Endodermal cell (in vitro differentiated cells): ENCODE measurements around the gene ALDH1A1. TPM values are rescaled to one million over a fixed set of nuclear protein-coding genes. Genes with fewer than 3 reads are reported as not detected.

Experiments
- DNase-seq: peaks from one replicate; pipeline ENCODE4 v3.0.0-alpha.2; 2017
- H3K27ac ChIP-seq: 2 replicates; pipeline ENCODE4 v1.5.1; 2013; ENCODE audit warnings: mild to moderate bottlenecking, low read depth, low read length, moderate library complexity
- H3K27me3 ChIP-seq: 2 replicates; pipeline ENCODE4 v1.6.1; 2013; ENCODE audit warnings: mild to moderate bottlenecking, low read length, moderate library complexity; ENCODE audit not compliant: insufficient read depth, control insufficient read depth, poor library complexity, severe bottlenecking
- H3K36me3 ChIP-seq: 2 replicates; pipeline ENCODE4 v1.7.0; 2013; ENCODE audit warnings: mild to moderate bottlenecking, low read length, moderate library complexity; ENCODE audit not compliant: control insufficient read depth, insufficient read depth
- H3K4me1 ChIP-seq: one replicate; pipeline ENCODE4 v1.7.0; 2013; ENCODE audit warnings: low read length; ENCODE audit not compliant: control insufficient read depth, insufficient read depth
- H3K4me3 ChIP-seq: 2 replicates; pipeline ENCODE4 v1.5.1; 2013; ENCODE audit warnings: mild to moderate bottlenecking, low read length, moderate library complexity
- H3K9ac ChIP-seq: 2 replicates; pipeline ENCODE4 v1.6.1; 2013; ENCODE audit warnings: mild to moderate bottlenecking, low read length, moderate library complexity; ENCODE audit not compliant: poor library complexity, severe bottlenecking; ENCODE audit errors: extremely low read depth
- H3K9me3 ChIP-seq: 2 replicates; pipeline ENCODE4 v1.6.1; 2013; ENCODE audit warnings: mild to moderate bottlenecking, low read length, moderate library complexity; ENCODE audit not compliant: control insufficient read depth
- H3K27ac Mint-ChIP-seq: 2 replicates; pipeline ENCODE4 v1.8.0; 2020; ENCODE audit warnings: mixed read lengths
- H3K27me3 Mint-ChIP-seq: 2 replicates; pipeline ENCODE4 v1.8.0; 2021; ENCODE audit warnings: mild to moderate bottlenecking, mixed read lengths; ENCODE audit not compliant: insufficient read depth
- H3K36me3 Mint-ChIP-seq: 2 replicates; pipeline ENCODE4 v1.8.0; 2020; ENCODE audit warnings: low read depth, mixed read lengths
- H3K4me1 Mint-ChIP-seq: 2 replicates; pipeline ENCODE4 v1.8.0; 2020; ENCODE audit warnings: mixed read lengths
- H3K4me3 Mint-ChIP-seq: 2 replicates; pipeline ENCODE4 v1.8.0; 2020; ENCODE audit warnings: mild to moderate bottlenecking, moderate library complexity, mixed read lengths
- H3K9me3 Mint-ChIP-seq: 2 replicates; pipeline ENCODE4 v1.8.0; 2020; ENCODE audit warnings: mild to moderate bottlenecking, mixed read lengths
- WGBS, 2 experiments: methylation state at CpG; one replicate each; pipeline versions ENCODE4 v1.1.5 to v1.1.7; 2013; ENCODE audit warnings: missing lambda C conversion rate in 2 of 2, mixed read lengths in 1 of 2; ENCODE audit not compliant: insufficient coverage in 1 of 2, insufficient read length in 1 of 2; 5-methylcytosine and 5-hydroxymethylcytosine counted together
- total RNA-seq, 2 donors: library from RNA; stranded (reverse); fragmentation: NEBNext Ultra II Directional in 1 of 2; extraction: Animal tissue kit (Norgen Biotek cat#: 25700) in 1 of 2; gene quantifications; 2 replicates in 1 of 2; 3 replicates in 1 of 2; pipeline ENCODE4 v1.2.1, GENCODE V29; 2021
- TF ChIP-seq, protein P1 (sequence below): fragments of 200-600 bp; sonication (generic); conservative IDR thresholded peaks from 2 replicates; pipeline ENCODE4 v1.5.0; 2021; ENCODE audit warnings: antibody characterized with exemption, mild to moderate bottlenecking

ALDH1A1 gene
- total RNA-seq, 2 donors from 2014 or later = 3.5 to 4.6 TPM

DNA sequence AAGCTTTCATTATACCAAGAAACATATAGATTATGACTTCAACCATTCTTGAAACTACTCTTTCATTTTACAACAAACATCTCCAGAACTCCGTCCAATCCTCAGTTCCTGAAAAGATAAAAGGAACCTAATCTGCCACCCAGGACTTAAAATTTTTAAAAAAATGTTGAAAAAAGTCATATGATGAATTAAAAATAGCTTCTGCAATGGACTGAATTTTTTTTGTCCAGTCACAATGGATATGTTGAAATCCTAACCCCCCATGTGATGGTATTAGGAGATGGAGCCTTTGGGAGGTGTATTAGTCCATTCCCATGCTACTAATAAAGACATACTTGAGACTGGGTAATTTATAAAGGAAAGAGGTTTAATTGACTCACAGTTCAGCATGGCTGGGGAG lies 2.7 kb upstream of the ALDH1A1 start:
- no peak for DNase-seq
- no peak overlapping the region for H3K27ac ChIP-seq
- 88% methylated on average over 1 of the region's 1 CpG; no CpG with 5 or more reads in 1 of the 2 experiments for WGBS, 2 experiments
- no peaks in the 10 kb centered on the region for H3K36me3 ChIP-seq
- peaks cover 7% of the 10 kb centered on the region for H3K4me1 ChIP-seq
- H3K4me3 Mint-ChIP-seq = no peak overlapping the region
- H3K36me3 Mint-ChIP-seq = peaks cover 3% of the 10 kb centered on the region
- H3K27me3 ChIP-seq = no peaks in the 10 kb centered on the region
- H3K9ac ChIP-seq = no peak overlapping the region
- TF ChIP-seq, protein P1, sequence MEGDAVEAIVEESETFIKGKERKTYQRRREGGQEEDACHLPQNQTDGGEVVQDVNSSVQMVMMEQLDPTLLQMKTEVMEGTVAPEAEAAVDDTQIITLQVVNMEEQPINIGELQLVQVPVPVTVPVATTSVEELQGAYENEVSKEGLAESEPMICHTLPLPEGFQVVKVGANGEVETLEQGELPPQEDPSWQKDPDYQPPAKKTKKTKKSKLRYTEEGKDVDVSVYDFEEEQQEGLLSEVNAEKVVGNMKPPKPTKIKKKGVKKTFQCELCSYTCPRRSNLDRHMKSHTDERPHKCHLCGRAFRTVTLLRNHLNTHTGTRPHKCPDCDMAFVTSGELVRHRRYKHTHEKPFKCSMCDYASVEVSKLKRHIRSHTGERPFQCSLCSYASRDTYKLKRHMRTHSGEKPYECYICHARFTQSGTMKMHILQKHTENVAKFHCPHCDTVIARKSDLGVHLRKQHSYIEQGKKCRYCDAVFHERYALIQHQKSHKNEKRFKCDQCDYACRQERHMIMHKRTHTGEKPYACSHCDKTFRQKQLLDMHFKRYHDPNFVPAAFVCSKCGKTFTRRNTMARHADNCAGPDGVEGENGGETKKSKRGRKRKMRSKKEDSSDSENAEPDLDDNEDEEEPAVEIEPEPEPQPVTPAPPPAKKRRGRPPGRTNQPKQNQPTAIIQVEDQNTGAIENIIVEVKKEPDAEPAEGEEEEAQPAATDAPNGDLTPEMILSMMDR = no peak
- H3K4me3 ChIP-seq = no peak overlapping the region
- peaks cover 7% of the 10 kb centered on the region for H3K9me3 ChIP-seq
- no peaks in the 10 kb centered on the region for H3K27me3 Mint-ChIP-seq
- H3K27ac Mint-ChIP-seq = no peak overlapping the region
- peaks cover 24% of the 10 kb centered on the region for H3K4me1 Mint-ChIP-seq
- peaks cover 16% of the 10 kb centered on the region for H3K9me3 Mint-ChIP-seq

DNA sequence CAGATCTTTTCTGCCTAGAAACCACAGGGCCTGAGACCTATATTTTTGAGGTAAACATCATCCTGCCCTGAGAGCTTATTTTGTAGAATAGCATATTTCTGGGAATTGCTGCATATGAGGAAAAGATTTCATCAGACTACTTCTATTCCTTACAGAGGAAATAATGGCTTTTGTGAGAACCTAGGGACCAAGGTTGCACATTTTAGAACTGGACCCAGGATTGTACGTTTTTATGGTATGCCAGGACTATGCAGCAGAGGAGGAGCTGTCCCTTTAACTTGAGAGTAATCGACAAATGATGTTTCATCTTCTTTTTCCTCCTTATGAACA lies 2.2 kb upstream of the ALDH1A1 start:
- Histone ChIP-seq H3K4me3 (no peak overlapping the region), H3K27ac (no peak overlapping the region), H3K27me3 (no peaks in the 10 kb centered on the region), H3K36me3 (no peaks in the 10 kb centered on the region), H3K9me3 (peaks cover 7% of the 10 kb centered on the region), H3K9ac (no peak overlapping the region), H3K4me1 (peaks cover 7% of the 10 kb centered on the region)
- TF ChIP-seq, protein P1 = no peak
- H3K36me3 Mint-ChIP-seq = peaks cover 3% of the 10 kb centered on the region
- DNase-seq = no peak
- H3K27me3 Mint-ChIP-seq = peaks cover 1% of the 10 kb centered on the region
- H3K4me3 Mint-ChIP-seq = no peak overlapping the region
- peaks cover 16% of the 10 kb centered on the region for H3K9me3 Mint-ChIP-seq
- WGBS, 2 experiments = 88% methylated on average over 2 of the region's 2 CpGs; no CpG with 5 or more reads in 1 of the 2 experiments
- H3K4me1 Mint-ChIP-seq = peaks cover 24% of the 10 kb centered on the region
- no peak overlapping the region for H3K27ac Mint-ChIP-seq

DNA sequence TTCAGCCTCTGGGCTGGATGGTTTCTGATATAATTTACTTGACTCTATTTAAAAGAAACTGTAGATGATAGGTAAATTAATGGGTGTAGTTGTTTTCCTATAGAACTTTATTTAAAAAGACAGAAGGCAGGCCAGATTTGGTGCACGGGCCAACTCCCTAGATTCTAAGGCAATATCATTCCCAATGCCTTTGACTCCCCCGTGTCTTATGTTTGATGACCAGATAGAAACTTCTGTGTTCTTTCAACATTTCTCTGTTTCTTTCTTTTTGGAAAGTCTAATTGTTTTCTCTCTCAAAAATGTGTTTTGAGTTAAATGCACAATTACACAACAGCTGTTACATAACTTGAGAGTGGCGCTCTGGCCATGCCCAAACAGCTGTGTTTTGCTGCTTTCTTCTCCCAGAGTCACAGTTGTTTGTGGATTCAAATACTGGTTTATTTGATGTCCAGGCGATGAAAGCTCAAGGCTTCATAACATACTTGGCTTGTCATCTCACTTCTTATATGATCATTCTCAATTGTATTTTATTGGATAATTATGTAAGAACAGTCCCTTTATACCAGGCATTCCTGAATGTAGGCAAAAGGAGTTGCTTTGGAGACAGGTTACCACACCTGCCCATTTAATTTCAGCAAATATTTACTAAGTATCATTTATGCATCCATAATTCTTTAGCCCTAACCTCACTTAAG lies 1.7 kb upstream of the ALDH1A1 start:
- peaks cover 7% of the 10 kb centered on the region for H3K9me3 ChIP-seq
- H3K4me3 ChIP-seq = no peak overlapping the region
- peaks cover 3% of the 10 kb centered on the region for H3K27me3 ChIP-seq
- H3K27ac ChIP-seq = no peak overlapping the region
- peaks cover 14% of the 10 kb centered on the region for H3K9me3 Mint-ChIP-seq
- 90 to 94% methylated on average over 2 to 4 of the region's 4 CpGs for WGBS, 2 experiments
- H3K36me3 ChIP-seq = no peaks in the 10 kb centered on the region
- peaks cover 7% of the 10 kb centered on the region for H3K4me1 ChIP-seq
- no peak for DNase-seq
- peaks cover 24% of the 10 kb centered on the region for H3K4me1 Mint-ChIP-seq
- TF ChIP-seq, protein P1 = no peak
- H3K27me3 Mint-ChIP-seq = peaks cover 5% of the 10 kb centered on the region
- peaks cover 3% of the 10 kb centered on the region for H3K36me3 Mint-ChIP-seq
- no peak overlapping the region for H3K27ac Mint-ChIP-seq
- H3K9ac ChIP-seq = no peak overlapping the region
- no peak overlapping the region for H3K4me3 Mint-ChIP-seq
